ENCODE results near the gene CHIC2. TPM values are rescaled to one million over a fixed set of nuclear protein-coding genes. Genes with fewer than 3 reads are reported as not detected.
A peak's percentile ranks its signal among the peaks of the same experiment; 100 is the strongest.
"Not testable (repeated sequence)": the region's sequence is repeated elsewhere in the genome, so short reads cannot be mapped to it uniquely, and the experiment has no call there.

Gene CHIC2
- polyA plus RNA-seq (14.8 to 21.9 TPM (median 16.9 TPM) in 3 replicates), polyA minus RNA-seq (3.3 to 10.7 TPM (median 8.0 TPM) in 3 replicates)
- 44.5 TPM for polyA plus RNA-seq (2011; ENCODE audit: low read depth)
- polyA plus RNA-seq (2011; cell fraction: cytosol; rRNA removed): 14.3 and 20.4 TPM in 2 replicates
- 10.4 and 15.2 TPM in 2 replicates for polyA plus RNA-seq (2011; cell fraction: nucleus; rRNA removed)
- polyA plus RNA-seq (2012; ENCODE audit: low replicate concordance): 14.9 and 45.3 TPM in 2 replicates
- 32.6 TPM for polyA minus RNA-seq (2011; cell fraction: cytosol; rRNA and poly(A)+ RNA removed)
- 24.2 and 24.7 TPM in 2 replicates for polyA minus RNA-seq (2011; cell fraction: nucleus; rRNA and poly(A)+ RNA removed)

GRCh38 chr4:54064317-54065111 is at the start of gene CHIC2:
TSS of gene CHIC2 (minus strand) at chr4:54064605. CDS start at chr4:54064300, 305 bp downstream.
- peaks cover 49% of the 10 kb centered on the region for H3K79me2 ChIP-seq (ENCODE audit: control insufficient read depth, insufficient read depth, low read length)
- peak within 1 kb of the TSS; percentile 64 for H2AFZ ChIP-seq (ENCODE audit: control insufficient read depth, low read length)
- H3K4me2 ChIP-seq (ENCODE audit: control insufficient read depth, extremely low read depth, insufficient read depth, low read depth, low read length): peak within 1 kb of the TSS; percentile 93
- H3K4me1 ChIP-seq (ENCODE audit: control insufficient read depth, extremely low read depth, insufficient read depth, low read length): peaks cover 49% of the 10 kb centered on the region
- no peaks in the 10 kb centered on the region for H4K20me1 ChIP-seq (ENCODE audit: control insufficient read depth, extremely low read depth, insufficient read depth, low read length)
- H3K9me3 ChIP-seq (ENCODE audit: control insufficient read depth, low read depth, low read length): no peaks in the 10 kb centered on the region
- peak within 1 kb of the TSS; percentile 98 for H3K9ac ChIP-seq (ENCODE audit: control insufficient read depth, extremely low read depth, insufficient read depth, low read length)
- no peaks in the 10 kb centered on the region for H3K27me3 ChIP-seq (ENCODE audit: control insufficient read depth, extremely low read depth, insufficient read depth, low read length)
- DNase-seq (ENCODE audit: low read depth, low spot score) (no peak), FAIRE-seq (no peak)
- dilution Hi-C loops (cut with MboI; ENCODE audit: extremely low pct_ligation_motif_present, low sequenced_read_pairs): no loop called here
- peaks cover 0 to 4% of the 10 kb centered on the region in 2 experiments for H3K36me3 ChIP-seq (ENCODE audit: control insufficient read depth in 2 of 2, extremely low read depth in 1 of 2, insufficient read depth in 2 of 2, low read length in 2 of 2)
- no peaks in the 10 kb centered on the region for H3K9me1 ChIP-seq (ENCODE audit: control insufficient read depth, extremely low read depth, insufficient read depth, low read length)
- peak within 1 kb of the TSS; percentile 95 to 97 (median 96) for H3K4me3 ChIP-seq (ENCODE audit: control insufficient read depth in 2 of 3, extremely low read depth in 1 of 3, insufficient read depth in 2 of 3, low read depth in 1 of 3, low read length in 3 of 3)
- TF ChIP-seq CTCF (optimal IDR thresholded peaks at IDR 0.05 in 1 of 3, IDR thresholded peaks at IDR 0.05 in 1 of 3, conservative IDR thresholded peaks at IDR 0.05 in 1 of 3; ENCODE audit: extremely low read depth in 1 of 3, insufficient read depth in 2 of 3, low read length in 3 of 3) (no peak), EZH2 (IDR thresholded peaks at IDR 0.05; ENCODE audit: low read length) (no peak)
- peak within 1 kb of the TSS; percentile 92 for H3K27ac ChIP-seq (ENCODE audit: control insufficient read depth, insufficient read depth, low read length)

GRCh38 chr4:54113206-54113605 is 48.8 kb upstream of the CHIC2 start:
- H2AFZ ChIP-seq (ENCODE audit: control insufficient read depth, low read length); H4K20me1 ChIP-seq (ENCODE audit: control insufficient read depth, extremely low read depth, insufficient read depth, low read length); H3K9me1 ChIP-seq (ENCODE audit: control insufficient read depth, extremely low read depth, insufficient read depth, low read length); H3K27ac ChIP-seq (ENCODE audit: control insufficient read depth, insufficient read depth, low read length); H3K9ac ChIP-seq (ENCODE audit: control insufficient read depth, extremely low read depth, insufficient read depth, low read length); H3K36me3 ChIP-seq (ENCODE audit: control insufficient read depth in 2 of 2, extremely low read depth in 1 of 2, insufficient read depth in 2 of 2, low read length in 2 of 2); FAIRE-seq; dilution Hi-C loops (cut with MboI; ENCODE audit: extremely low pct_ligation_motif_present, low sequenced_read_pairs); H3K4me3 ChIP-seq (ENCODE audit: control insufficient read depth in 2 of 3, extremely low read depth in 1 of 3, insufficient read depth in 2 of 3, low read depth in 1 of 3, low read length in 3 of 3); H3K79me2 ChIP-seq (ENCODE audit: control insufficient read depth, insufficient read depth, low read length); H3K4me2 ChIP-seq (ENCODE audit: control insufficient read depth, extremely low read depth, insufficient read depth, low read depth, low read length); H3K9me3 ChIP-seq (ENCODE audit: control insufficient read depth, low read depth, low read length); H3K4me1 ChIP-seq (ENCODE audit: control insufficient read depth, extremely low read depth, insufficient read depth, low read length): not testable (repeated sequence)
- H3K27me3 ChIP-seq (ENCODE audit: control insufficient read depth, extremely low read depth, insufficient read depth, low read length): peaks cover 26% of the 10 kb centered on the region
- peak; percentile 45 for DNase-seq (ENCODE audit: low read depth, low spot score)
